Stimulated activated naive CD8-positive, alpha-beta T cell treated with anti-CD3 and anti-CD28 coated beads, Interleukin-15, Interleukin-2, amounts not matched to agents 100 ng/mL and 50 ng/mL, for 24 hours (primary cell): Measurements from ENCODE around the gene EHMT1.
"Not testable (repeated sequence)": the region's sequence is repeated elsewhere in the genome, so short reads cannot be mapped to it uniquely, and the experiment has no call there.

Source experiments
- H3K27ac Mint-ChIP-seq: one replicate; pipeline ENCODE4 v1.8.0; 2021; ENCODE audit warnings: mild to moderate bottlenecking, mixed read lengths
- H3K27me3 Mint-ChIP-seq: one replicate; pipeline ENCODE4 v1.8.0; 2021; ENCODE audit warnings: mixed read lengths
- H3K36me3 Mint-ChIP-seq: one replicate; pipeline ENCODE4 v1.8.0; 2021; ENCODE audit warnings: low read depth, mixed read lengths
- H3K4me1 Mint-ChIP-seq: one replicate; pipeline ENCODE4 v1.8.0; 2021; ENCODE audit warnings: low read depth, mixed read lengths
- H3K4me3 Mint-ChIP-seq: one replicate; pipeline ENCODE4 v1.8.0; 2021; ENCODE audit warnings: mild to moderate bottlenecking, mixed read lengths
- H3K9me3 Mint-ChIP-seq: one replicate; pipeline ENCODE4 v1.8.0; 2021; ENCODE audit warnings: mixed read lengths

EHMT1 gene

GRCh38 chr9:137802521-137803243 lies 183.9 kb downstream of the EHMT1 start:
- Mint-ChIP-seq H3K27me3 (no peaks in the 10 kb centered on the region), H3K9me3 (no peaks in the 10 kb centered on the region), H3K36me3 (peaks cover 70% of the 10 kb centered on the region), H3K4me3 (no peak overlapping the region), H3K27ac (no peak overlapping the region), H3K4me1 (peaks cover 7% of the 10 kb centered on the region)

- Mint-ChIP-seq H3K36me3 (peaks cover 54% of the 10 kb centered on the region), H3K27me3 (no peaks in the 10 kb centered on the region), H3K4me3 (no peak overlapping the region), H3K9me3 (no peaks in the 10 kb centered on the region), H3K4me1 (peaks cover 7% of the 10 kb centered on the region), H3K27ac (no peak overlapping the region)
Observed at GRCh38 chr9:137804908-137805630, 186.3 kb downstream of the EHMT1 start.

GRCh38 chr9:137807721-137808703 lies 189.2 kb downstream of the EHMT1 start:
- Mint-ChIP-seq H3K9me3 (no peaks in the 10 kb centered on the region), H3K27me3 (no peaks in the 10 kb centered on the region), H3K27ac (no peak overlapping the region), H3K4me3 (no peak overlapping the region), H3K4me1 (peaks cover 7% of the 10 kb centered on the region), H3K36me3 (peaks cover 45% of the 10 kb centered on the region)

GRCh38 chr9:137809040-137809576 lies 190.3 kb downstream of the EHMT1 start:
- no peak overlapping the region for H3K27ac Mint-ChIP-seq
- no peaks in the 10 kb centered on the region for H3K27me3 Mint-ChIP-seq
- H3K4me1 Mint-ChIP-seq = peaks cover 7% of the 10 kb centered on the region
- H3K9me3 Mint-ChIP-seq = no peaks in the 10 kb centered on the region
- no peak overlapping the region for H3K4me3 Mint-ChIP-seq
- H3K36me3 Mint-ChIP-seq = peaks cover 35% of the 10 kb centered on the region

GRCh38 chr9:137809726-137810450 lies 191.1 kb downstream of the EHMT1 start:
- H3K4me3 Mint-ChIP-seq, H3K4me1 Mint-ChIP-seq, H3K27me3 Mint-ChIP-seq, H3K9me3 Mint-ChIP-seq, H3K27ac Mint-ChIP-seq: not testable (repeated sequence)
- H3K36me3 Mint-ChIP-seq = peaks cover 35% of the 10 kb centered on the region

GRCh38 chr9:137811283-137811870 lies 192.6 kb downstream of the EHMT1 start:
- Mint-ChIP-seq H3K9me3 (no peaks in the 10 kb centered on the region), H3K36me3 (peaks cover 34% of the 10 kb centered on the region), H3K4me1 (peaks cover 7% of the 10 kb centered on the region), H3K27ac (no peak overlapping the region), H3K27me3 (no peaks in the 10 kb centered on the region), H3K4me3 (no peak overlapping the region)

GRCh38 chr9:137812356-137813023 lies 193.7 kb downstream of the EHMT1 start:
- Mint-ChIP-seq H3K27ac (no peak overlapping the region), H3K4me3 (no peak overlapping the region), H3K27me3 (no peaks in the 10 kb centered on the region), H3K4me1 (no peaks in the 10 kb centered on the region), H3K9me3 (no peaks in the 10 kb centered on the region), H3K36me3 (peaks cover 37% of the 10 kb centered on the region)

GRCh38 chr9:137813167-137813566 lies 194.4 kb downstream of the EHMT1 start:
- no peak overlapping the region for H3K27ac Mint-ChIP-seq
- H3K36me3 Mint-ChIP-seq = peaks cover 43% of the 10 kb centered on the region
- no peaks in the 10 kb centered on the region for H3K4me1 Mint-ChIP-seq
- H3K4me3 Mint-ChIP-seq = no peak overlapping the region
- no peaks in the 10 kb centered on the region for H3K27me3 Mint-ChIP-seq
- no peaks in the 10 kb centered on the region for H3K9me3 Mint-ChIP-seq

- Mint-ChIP-seq H3K36me3 (peaks cover 45% of the 10 kb centered on the region), H3K27ac (no peak overlapping the region), H3K9me3 (no peaks in the 10 kb centered on the region), H3K27me3 (no peaks in the 10 kb centered on the region), H3K4me3 (no peak overlapping the region), H3K4me1 (no peaks in the 10 kb centered on the region)
Observed at GRCh38 chr9:137813651-137814415, 195.0 kb downstream of the EHMT1 start.

GRCh38 chr9:137814436-137814835 lies 195.6 kb downstream of the EHMT1 start:
- Mint-ChIP-seq H3K9me3 (no peaks in the 10 kb centered on the region), H3K36me3 (peaks cover 45% of the 10 kb centered on the region), H3K4me3 (no peak overlapping the region), H3K27me3 (no peaks in the 10 kb centered on the region), H3K4me1 (no peaks in the 10 kb centered on the region), H3K27ac (peak overlapping the region; percentile 55)

- Mint-ChIP-seq H3K36me3 (peaks cover 42% of the 10 kb centered on the region), H3K9me3 (no peaks in the 10 kb centered on the region), H3K27me3 (no peaks in the 10 kb centered on the region), H3K4me3 (no peak overlapping the region), H3K27ac (peak overlapping the region; percentile 55), H3K4me1 (no peaks in the 10 kb centered on the region)
Observed at GRCh38 chr9:137814841-137815240, 196.0 kb downstream of the EHMT1 start.

GRCh38 chr9:137815256-137816255 lies 196.8 kb downstream of the EHMT1 start:
- Mint-ChIP-seq H3K27me3 (no peaks in the 10 kb centered on the region), H3K9me3 (no peaks in the 10 kb centered on the region), H3K4me3 (no peak overlapping the region), H3K36me3 (peaks cover 45% of the 10 kb centered on the region), H3K4me1 (no peaks in the 10 kb centered on the region), H3K27ac (peak overlapping the region; percentile 26)
